ENCODE results near the gene SDC1.

DNA sequence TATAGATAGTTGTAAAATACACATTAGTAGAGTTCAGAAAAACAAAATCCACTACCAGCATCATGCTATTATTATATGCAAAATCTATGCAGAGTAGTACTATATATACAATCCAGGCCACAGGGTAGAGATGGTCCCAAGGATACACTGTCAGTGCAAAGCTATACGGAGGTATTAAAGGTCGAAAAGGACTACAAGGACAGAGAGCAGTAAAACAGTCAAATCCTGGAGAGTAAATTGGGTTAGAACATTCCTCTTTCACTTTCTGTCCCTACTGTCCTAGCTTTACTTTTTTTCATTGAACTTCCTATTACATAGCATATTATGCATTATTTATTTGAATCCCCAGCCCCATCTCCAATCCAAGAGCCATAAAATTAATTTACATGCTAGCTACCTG is 39.7 kb upstream of the SDC1 start:
- TF ChIP-seq, protein P1, sequence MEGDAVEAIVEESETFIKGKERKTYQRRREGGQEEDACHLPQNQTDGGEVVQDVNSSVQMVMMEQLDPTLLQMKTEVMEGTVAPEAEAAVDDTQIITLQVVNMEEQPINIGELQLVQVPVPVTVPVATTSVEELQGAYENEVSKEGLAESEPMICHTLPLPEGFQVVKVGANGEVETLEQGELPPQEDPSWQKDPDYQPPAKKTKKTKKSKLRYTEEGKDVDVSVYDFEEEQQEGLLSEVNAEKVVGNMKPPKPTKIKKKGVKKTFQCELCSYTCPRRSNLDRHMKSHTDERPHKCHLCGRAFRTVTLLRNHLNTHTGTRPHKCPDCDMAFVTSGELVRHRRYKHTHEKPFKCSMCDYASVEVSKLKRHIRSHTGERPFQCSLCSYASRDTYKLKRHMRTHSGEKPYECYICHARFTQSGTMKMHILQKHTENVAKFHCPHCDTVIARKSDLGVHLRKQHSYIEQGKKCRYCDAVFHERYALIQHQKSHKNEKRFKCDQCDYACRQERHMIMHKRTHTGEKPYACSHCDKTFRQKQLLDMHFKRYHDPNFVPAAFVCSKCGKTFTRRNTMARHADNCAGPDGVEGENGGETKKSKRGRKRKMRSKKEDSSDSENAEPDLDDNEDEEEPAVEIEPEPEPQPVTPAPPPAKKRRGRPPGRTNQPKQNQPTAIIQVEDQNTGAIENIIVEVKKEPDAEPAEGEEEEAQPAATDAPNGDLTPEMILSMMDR (IDR thresholded peaks at IDR 0.05; ENCODE audit: control extremely low read depth in 1 of 3, insufficient read depth in 1 of 3, low read depth in 1 of 3, low read length in 3 of 3), result no peak
- TF ChIP-seq RFX5 (IDR thresholded peaks at IDR 0.05; ENCODE audit: borderline replicate concordance, low read depth, low read length) (no peak), TAF1 (IDR thresholded peaks at IDR 0.05; ENCODE audit: low read depth, low read length) (no peak), BRCA1 (IDR thresholded peaks at IDR 0.05; ENCODE audit: low read depth, low read length) (no peak), POLR2AphosphoS5 (IDR thresholded peaks at IDR 0.05; ENCODE audit: low read depth, low read length) (no peak), EZH2 (IDR thresholded peaks at IDR 0.05; ENCODE audit: low read depth, low read length, severe bottlenecking) (no peak), KDM1A (IDR thresholded peaks at IDR 0.05; ENCODE audit: borderline replicate concordance, low read length) (no peak), TEAD4 (IDR thresholded peaks at IDR 0.05; ENCODE audit: low read depth, low read length) (no peak), POLR2A (IDR thresholded peaks at IDR 0.05; ENCODE audit: control extremely low read depth in 1 of 2, low read depth in 2 of 2, low read length in 2 of 2) (no peak)
